PFSK-1 (cell line): ENCODE measurements around the gene THEMIS.

Experiments
- FOXP2 ChIP-seq: optimal IDR thresholded peaks from 2 replicates; pipeline ENCODE3; 2011; ENCODE audit warnings: borderline replicate concordance, control low read depth, inconsistent platforms; ENCODE audit not compliant: insufficient read depth; ENCODE audit errors: extremely low read length, extremely low read depth
- POLR2AphosphoS5 ChIP-seq: IDR thresholded peaks from 2 replicates; pipeline ENCODE4 v1.6.1; 2012; ENCODE audit warnings: low read depth, mild to moderate bottlenecking, control low read depth, low read length, moderate library complexity
- SIN3A ChIP-seq: IDR thresholded peaks from 2 replicates; pipeline ENCODE4 v1.6.1; 2012; ENCODE audit warnings: mild to moderate bottlenecking, low read length, moderate library complexity, borderline replicate concordance; ENCODE audit not compliant: insufficient read depth
- TAF1 ChIP-seq: IDR thresholded peaks from 2 replicates; pipeline ENCODE4 v1.6.1; 2012; ENCODE audit warnings: low read length, control low read depth, borderline replicate concordance; ENCODE audit not compliant: insufficient read depth
- TF ChIP-seq, protein P1 (sequence below), 2 experiments: IDR thresholded peaks; 2 replicates each; pipeline versions ENCODE4 v1.6.1 to v1.8.0; 2011 to 2012; ENCODE audit warnings: low read depth in 2 of 2, low read length in 2 of 2, control low read depth in 1 of 2, inconsistent platforms in 1 of 2, mild to moderate bottlenecking in 1 of 2, moderate library complexity in 1 of 2; ENCODE audit not compliant: insufficient read depth in 1 of 2

DNA sequence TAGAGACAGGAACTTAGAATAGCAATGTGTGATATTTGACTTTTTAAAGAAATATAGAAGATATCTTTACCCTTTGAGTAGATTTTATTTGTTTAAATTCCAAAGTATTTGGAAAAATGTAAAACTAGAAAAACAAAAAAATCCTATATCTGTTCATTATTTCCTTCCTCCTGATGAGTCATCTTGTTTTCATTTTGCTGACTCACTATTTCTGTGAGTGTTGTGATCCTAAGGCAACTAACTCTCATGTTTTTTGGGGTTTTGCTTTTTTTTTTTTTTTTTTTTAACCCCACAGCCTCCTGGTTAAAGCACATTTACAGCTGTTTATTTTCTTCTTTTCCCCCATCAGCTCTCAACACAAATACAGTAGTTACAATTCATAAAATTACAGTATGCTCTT, 37.8 kb upstream of the THEMIS start:
- TF ChIP-seq SIN3A (no peak), TAF1 (no peak), POLR2AphosphoS5 (no peak), FOXP2 (no peak)
- TF ChIP-seq, protein P1, sequence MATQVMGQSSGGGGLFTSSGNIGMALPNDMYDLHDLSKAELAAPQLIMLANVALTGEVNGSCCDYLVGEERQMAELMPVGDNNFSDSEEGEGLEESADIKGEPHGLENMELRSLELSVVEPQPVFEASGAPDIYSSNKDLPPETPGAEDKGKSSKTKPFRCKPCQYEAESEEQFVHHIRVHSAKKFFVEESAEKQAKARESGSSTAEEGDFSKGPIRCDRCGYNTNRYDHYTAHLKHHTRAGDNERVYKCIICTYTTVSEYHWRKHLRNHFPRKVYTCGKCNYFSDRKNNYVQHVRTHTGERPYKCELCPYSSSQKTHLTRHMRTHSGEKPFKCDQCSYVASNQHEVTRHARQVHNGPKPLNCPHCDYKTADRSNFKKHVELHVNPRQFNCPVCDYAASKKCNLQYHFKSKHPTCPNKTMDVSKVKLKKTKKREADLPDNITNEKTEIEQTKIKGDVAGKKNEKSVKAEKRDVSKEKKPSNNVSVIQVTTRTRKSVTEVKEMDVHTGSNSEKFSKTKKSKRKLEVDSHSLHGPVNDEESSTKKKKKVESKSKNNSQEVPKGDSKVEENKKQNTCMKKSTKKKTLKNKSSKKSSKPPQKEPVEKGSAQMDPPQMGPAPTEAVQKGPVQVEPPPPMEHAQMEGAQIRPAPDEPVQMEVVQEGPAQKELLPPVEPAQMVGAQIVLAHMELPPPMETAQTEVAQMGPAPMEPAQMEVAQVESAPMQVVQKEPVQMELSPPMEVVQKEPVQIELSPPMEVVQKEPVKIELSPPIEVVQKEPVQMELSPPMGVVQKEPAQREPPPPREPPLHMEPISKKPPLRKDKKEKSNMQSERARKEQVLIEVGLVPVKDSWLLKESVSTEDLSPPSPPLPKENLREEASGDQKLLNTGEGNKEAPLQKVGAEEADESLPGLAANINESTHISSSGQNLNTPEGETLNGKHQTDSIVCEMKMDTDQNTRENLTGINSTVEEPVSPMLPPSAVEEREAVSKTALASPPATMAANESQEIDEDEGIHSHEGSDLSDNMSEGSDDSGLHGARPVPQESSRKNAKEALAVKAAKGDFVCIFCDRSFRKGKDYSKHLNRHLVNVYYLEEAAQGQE (IDR thresholded peaks at IDR 0.05; ENCODE audit: insufficient read depth in 1 of 2, low read depth in 2 of 2, low read length in 2 of 2), result no peak
